PC-3 (cell line): ENCODE results near the gene NUDT7.

ENCODE experiments used
- CTCF ChIP-seq: fragments of 300-600 bp; sonication (generic); conservative IDR thresholded peaks from 2 replicates; pipeline ENCODE4 v1.5.1; 2017; ENCODE audit warnings: antibody characterized with exemption, low read depth, mild to moderate bottlenecking, low read length
- EZH2phosphoT487 ChIP-seq: fragments of 300-600 bp; sonication (generic); IDR thresholded peaks from 2 replicates; pipeline ENCODE4 v1.6.1; 2018; ENCODE audit warnings: mild to moderate bottlenecking, antibody characterized with exemption, low read length, borderline replicate concordance

GRCh38 chr16:77782694-77783093, 60.4 kb downstream of the NUDT7 start:
- TF ChIP-seq CTCF (no peak), EZH2phosphoT487 (no peak)
